GM12878 (cell line): Measurements from ENCODE around the gene CATSPER4.

Experiments
- EZH2 ChIP-seq: IDR thresholded peaks from 2 replicates; pipeline ENCODE4 v1.6.1; 2012; ENCODE audit warnings: low read depth, mild to moderate bottlenecking, control low read depth, inconsistent platforms, low read length, borderline replicate concordance; ENCODE audit not compliant: control insufficient read depth
- YY1 ChIP-seq: IDR thresholded peaks from 2 replicates; pipeline ENCODE4 v1.6.1; 2011; ENCODE audit warnings: low read depth, mild to moderate bottlenecking, low read length

DNA sequence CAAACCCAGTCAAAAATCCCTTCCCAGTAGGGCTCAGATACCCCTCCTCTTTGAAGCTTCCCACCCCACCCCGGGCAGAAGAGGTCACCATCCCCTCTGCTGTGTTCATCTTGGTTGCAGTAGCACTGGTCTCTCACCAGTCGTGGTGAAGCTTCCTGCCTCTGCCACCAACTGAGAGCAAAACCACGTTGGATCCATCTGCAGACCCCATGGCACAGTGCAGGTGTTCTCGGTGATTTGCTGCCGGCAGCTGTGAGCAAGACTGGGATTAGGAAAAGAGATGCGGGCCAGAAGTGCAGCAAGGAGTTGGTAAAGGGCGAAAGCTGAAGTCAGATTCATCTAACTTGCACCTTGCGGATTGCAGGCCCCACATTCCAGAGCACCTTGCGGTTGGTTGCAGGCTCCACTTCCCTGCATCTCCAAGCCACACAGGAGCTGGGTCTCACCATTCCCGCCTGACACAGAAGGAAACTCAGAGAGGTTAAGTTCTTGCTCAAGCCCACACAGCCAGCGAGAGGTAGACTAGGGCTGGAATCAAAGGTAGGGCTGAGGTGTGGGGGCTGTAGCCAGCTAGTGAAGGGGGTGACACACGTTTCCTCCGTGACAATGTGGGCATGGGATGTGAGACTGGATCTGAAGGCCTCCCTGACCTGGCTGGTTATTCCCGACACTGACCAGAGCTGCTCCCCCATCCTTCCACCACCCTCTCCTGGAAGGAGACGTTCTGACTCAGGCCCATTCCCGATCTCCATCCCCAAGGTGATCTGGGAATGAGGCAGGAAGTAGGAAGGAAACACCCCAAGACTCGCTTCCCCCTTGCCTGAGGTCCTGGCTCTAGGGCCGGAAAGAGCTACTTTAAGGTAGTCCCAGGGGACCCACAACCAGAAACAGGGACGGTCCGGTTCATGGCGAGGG, 34.8 kb upstream of the CATSPER4 start:
- TF ChIP-seq YY1: no peak
- no peak for TF ChIP-seq EZH2
